ENCODE results near the gene LRIT2.

The LRIT2 gene

DNA sequence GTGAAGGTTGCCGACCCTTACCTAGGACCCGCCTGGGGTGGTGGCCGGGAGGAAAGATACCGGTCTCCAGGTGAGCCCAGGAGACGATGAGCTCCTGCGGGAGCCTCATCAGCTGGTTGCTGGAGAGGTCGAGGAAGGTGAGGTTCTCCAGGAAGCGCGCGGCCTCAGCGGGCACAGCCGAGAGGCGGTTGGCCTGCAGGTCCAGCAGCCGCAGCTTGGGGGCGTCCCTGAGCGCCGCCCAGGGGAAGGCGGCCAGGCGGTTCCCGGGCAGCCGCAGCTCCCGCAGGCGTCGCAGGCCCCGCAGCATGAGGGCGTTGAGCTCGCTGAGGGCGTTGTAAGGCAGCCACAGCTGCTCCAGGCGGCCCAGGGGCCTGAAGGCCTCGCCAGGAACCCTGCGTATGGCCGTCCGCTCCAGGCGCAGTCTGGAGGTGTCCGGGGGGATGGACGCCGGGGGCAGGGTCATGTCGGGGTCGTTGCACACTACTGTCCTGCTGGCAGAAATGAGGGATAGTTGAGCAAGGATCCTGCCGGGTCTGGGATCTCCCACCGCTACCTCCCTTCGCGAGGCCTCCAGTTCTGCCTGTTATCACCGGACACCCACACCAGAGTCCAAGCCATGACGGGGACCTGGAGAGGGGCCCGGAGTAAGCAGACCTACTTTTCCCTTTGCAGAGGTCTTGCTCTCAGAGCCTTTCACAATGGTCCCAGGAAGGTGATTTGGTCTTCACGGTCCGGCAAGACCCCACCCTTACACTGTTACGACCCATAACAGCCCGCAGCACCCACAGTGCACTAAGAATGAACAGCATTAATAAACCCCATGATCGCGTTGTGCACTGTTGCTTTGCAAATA lies 12.1 kb upstream of the LRIT2 start:
- Histone ChIP-seq H2AK5ac (ENCODE audit: low read length, severe bottlenecking) (no peak overlapping the region), H2BK5ac (ENCODE audit: low read depth, low read length, poor library complexity, severe bottlenecking) (no peak overlapping the region), H3K4me3 (ENCODE audit: insufficient read depth in 1 of 2, low read depth in 1 of 2, low read length in 2 of 2) (no peak overlapping the region), H3K4ac (ENCODE audit: low read depth in 1 of 2, low read length in 2 of 2) (no peak overlapping the region), H3K9ac (ENCODE audit: low read length) (no peak overlapping the region), H2AFZ (ENCODE audit: low read depth, low read length) (no peak overlapping the region), H3K18ac (ENCODE audit: low read depth in 1 of 2, low read length in 2 of 2) (no peak overlapping the region), H4K8ac (ENCODE audit: low read length) (no peak overlapping the region), H3K14ac (ENCODE audit: low read length in 2 of 2) (no peak overlapping the region), H3K23ac (ENCODE audit: low read length in 2 of 2) (no peak overlapping the region), H2BK15ac (ENCODE audit: low read depth, poor library complexity, severe bottlenecking) (peak overlapping the region; percentile 52), H3K9me3 (ENCODE audit: control insufficient read depth, low read length) (no peaks in the 10 kb centered on the region), H4K91ac (ENCODE audit: low read length) (no peak overlapping the region), H3K27me3 (ENCODE audit: control insufficient read depth in 1 of 2, insufficient read depth in 1 of 2, low read length in 2 of 2) (peaks cover 20 to 26% of the 10 kb centered on the region in 2 experiments), H3K79me1 (replicated peaks; ENCODE audit: low read length, poor library complexity, severe bottlenecking) (no peaks in the 10 kb centered on the region), H3K4me2 (ENCODE audit: low read length, poor library complexity, severe bottlenecking) (no peak overlapping the region), H3K36me3 (ENCODE audit: control insufficient read depth in 1 of 2, insufficient read depth in 2 of 2, low read depth in 1 of 2, low read length in 2 of 2) (no peaks in the 10 kb centered on the region), H2BK12ac (ENCODE audit: low read length in 2 of 2) (no peak overlapping the region), H3K4me1 (ENCODE audit: control insufficient read depth, insufficient read depth, low read depth, low read length) (no peaks in the 10 kb centered on the region), H3K27ac (ENCODE audit: low read length, poor library complexity, severe bottlenecking) (no peak overlapping the region), H2BK120ac (ENCODE audit: low read depth, low read length) (no peak overlapping the region)
- WGBS: 46% methylated on average over 50 of the region's 52 CpGs
- DNase-seq: no peak

DNA sequence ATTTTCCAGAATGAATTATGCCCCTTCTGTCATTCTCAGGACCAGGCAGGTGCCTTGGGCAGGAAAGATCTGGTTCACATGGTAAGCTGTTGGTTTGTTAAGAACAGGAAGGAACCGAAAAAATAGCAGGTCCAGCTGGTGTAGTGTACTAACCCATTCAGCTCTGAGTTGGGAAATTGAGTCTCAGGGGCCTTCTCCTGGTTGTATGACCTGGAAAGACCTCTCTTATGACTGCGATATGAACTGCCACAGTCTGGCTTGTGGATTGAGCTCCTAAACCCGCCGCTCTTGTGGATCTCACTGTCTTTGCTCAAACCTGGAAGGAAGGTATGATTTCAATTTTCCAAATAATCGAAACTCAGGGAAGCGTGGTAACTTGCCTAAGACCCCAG lies 11.5 kb upstream of the LRIT2 start:
- H3K36me3 ChIP-seq (ENCODE audit: control insufficient read depth in 1 of 2, insufficient read depth in 2 of 2, low read depth in 1 of 2, low read length in 2 of 2): no peaks in the 10 kb centered on the region
- H3K23ac ChIP-seq (ENCODE audit: low read length in 2 of 2): no peak overlapping the region
- H3K4me3 ChIP-seq (ENCODE audit: insufficient read depth in 1 of 2, low read depth in 1 of 2, low read length in 2 of 2): no peak overlapping the region
- no peak for DNase-seq
- H2BK15ac ChIP-seq (ENCODE audit: low read depth, poor library complexity, severe bottlenecking): no peak overlapping the region
- H3K18ac ChIP-seq (ENCODE audit: low read depth in 1 of 2, low read length in 2 of 2): no peak overlapping the region
- H2AK5ac ChIP-seq (ENCODE audit: low read length, severe bottlenecking): no peak overlapping the region
- no peak overlapping the region for H3K14ac ChIP-seq (ENCODE audit: low read length in 2 of 2)
- H3K79me1 ChIP-seq (replicated peaks; ENCODE audit: low read length, poor library complexity, severe bottlenecking): no peaks in the 10 kb centered on the region
- H4K91ac ChIP-seq (ENCODE audit: low read length): no peak overlapping the region
- H3K27ac ChIP-seq (ENCODE audit: low read length, poor library complexity, severe bottlenecking): no peak overlapping the region
- no peak overlapping the region for H4K8ac ChIP-seq (ENCODE audit: low read length)
- peaks cover 17 to 26% of the 10 kb centered on the region in 2 experiments for H3K27me3 ChIP-seq (ENCODE audit: control insufficient read depth in 1 of 2, insufficient read depth in 1 of 2, low read length in 2 of 2)
- no peak overlapping the region for H3K9ac ChIP-seq (ENCODE audit: low read length)
- no peaks in the 10 kb centered on the region for H3K9me3 ChIP-seq (ENCODE audit: control insufficient read depth, low read length)
- H2AFZ ChIP-seq (ENCODE audit: low read depth, low read length): no peak overlapping the region
- H3K4ac ChIP-seq (ENCODE audit: low read depth in 1 of 2, low read length in 2 of 2): no peak overlapping the region
- H3K4me1 ChIP-seq (ENCODE audit: control insufficient read depth, insufficient read depth, low read depth, low read length): no peaks in the 10 kb centered on the region
- no peak overlapping the region for H2BK120ac ChIP-seq (ENCODE audit: low read depth, low read length)
- H2BK12ac ChIP-seq (ENCODE audit: low read length in 2 of 2): no peak overlapping the region
- WGBS: 77% methylated on average over 6 of the region's 6 CpGs
- no peak overlapping the region for H3K4me2 ChIP-seq (ENCODE audit: low read length, poor library complexity, severe bottlenecking)
- H2BK5ac ChIP-seq (ENCODE audit: low read depth, low read length, poor library complexity, severe bottlenecking): no peak overlapping the region

DNA sequence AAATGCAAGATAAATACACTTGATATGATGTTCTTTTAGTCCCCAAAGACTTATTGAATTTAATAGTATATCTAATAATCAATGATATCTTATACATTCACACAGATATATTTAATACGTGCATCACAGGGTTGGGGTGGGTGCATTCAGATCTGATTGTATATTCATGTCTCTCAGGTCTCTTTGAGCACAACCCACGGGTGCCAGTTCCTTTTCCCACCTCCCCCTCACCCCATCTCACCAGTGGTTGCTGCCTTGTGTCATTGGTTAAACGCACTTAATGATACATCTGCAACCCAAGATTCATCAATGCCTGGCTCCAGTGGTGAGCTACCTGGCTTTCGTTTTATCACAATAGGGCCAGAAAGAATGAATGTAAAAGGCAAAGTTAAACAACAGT lies 9.8 kb upstream of the LRIT2 start:
- H3K4ac ChIP-seq (ENCODE audit: low read depth in 1 of 2, low read length in 2 of 2): no peak overlapping the region
- no peak overlapping the region for H3K4me2 ChIP-seq (ENCODE audit: low read length, poor library complexity, severe bottlenecking)
- no peaks in the 10 kb centered on the region for H3K79me1 ChIP-seq (replicated peaks; ENCODE audit: low read length, poor library complexity, severe bottlenecking)
- no peak overlapping the region for H4K91ac ChIP-seq (ENCODE audit: low read length)
- no peaks in the 10 kb centered on the region for H3K36me3 ChIP-seq (ENCODE audit: control insufficient read depth in 1 of 2, insufficient read depth in 2 of 2, low read depth in 1 of 2, low read length in 2 of 2)
- no peak overlapping the region for H3K14ac ChIP-seq (ENCODE audit: low read length in 2 of 2)
- H2BK12ac ChIP-seq (ENCODE audit: low read length in 2 of 2): no peak overlapping the region
- no peak overlapping the region for H3K27ac ChIP-seq (ENCODE audit: low read length, poor library complexity, severe bottlenecking)
- no peak overlapping the region for H2BK5ac ChIP-seq (ENCODE audit: low read depth, low read length, poor library complexity, severe bottlenecking)
- H3K23ac ChIP-seq (ENCODE audit: low read length in 2 of 2): no peak overlapping the region
- peaks cover 21 to 28% of the 10 kb centered on the region in 2 experiments for H3K27me3 ChIP-seq (ENCODE audit: control insufficient read depth in 1 of 2, insufficient read depth in 1 of 2, low read length in 2 of 2)
- H2BK15ac ChIP-seq (ENCODE audit: low read depth, poor library complexity, severe bottlenecking): no peak overlapping the region
- no peaks in the 10 kb centered on the region for H3K4me1 ChIP-seq (ENCODE audit: control insufficient read depth, insufficient read depth, low read depth, low read length)
- no peak overlapping the region for H4K8ac ChIP-seq (ENCODE audit: low read length)
- no peak overlapping the region for H2BK120ac ChIP-seq (ENCODE audit: low read depth, low read length)
- no peak overlapping the region for H2AFZ ChIP-seq (ENCODE audit: low read depth, low read length)
- WGBS: 72% methylated on average over 4 of the region's 4 CpGs
- no peak overlapping the region for H2AK5ac ChIP-seq (ENCODE audit: low read length, severe bottlenecking)
- no peak overlapping the region for H3K4me3 ChIP-seq (ENCODE audit: insufficient read depth in 1 of 2, low read depth in 1 of 2, low read length in 2 of 2)
- H3K18ac ChIP-seq (ENCODE audit: low read depth in 1 of 2, low read length in 2 of 2): no peak overlapping the region
- DNase-seq: no peak
- H3K9ac ChIP-seq (ENCODE audit: low read length): no peak overlapping the region
- no peaks in the 10 kb centered on the region for H3K9me3 ChIP-seq (ENCODE audit: control insufficient read depth, low read length)

DNA sequence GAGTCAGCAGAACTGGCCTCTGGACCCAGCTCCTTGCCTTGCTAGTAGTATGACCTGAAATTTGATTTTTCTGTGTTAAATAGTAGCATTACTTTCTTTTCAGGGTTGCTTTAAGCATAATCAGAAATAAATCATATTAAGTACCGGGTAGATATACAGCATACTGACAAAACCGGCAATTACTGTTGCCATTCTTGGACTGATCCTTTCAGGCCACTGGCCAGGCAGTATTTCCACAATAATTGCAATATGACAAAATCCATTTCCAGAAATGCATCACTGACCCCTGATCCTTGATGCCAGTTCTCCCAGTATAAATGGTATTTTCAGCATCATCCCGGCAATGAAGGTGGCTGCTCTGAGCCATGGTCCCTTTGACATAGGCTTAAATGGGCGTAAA lies 9.1 kb upstream of the LRIT2 start:
- H4K91ac ChIP-seq (ENCODE audit: low read length): no peak overlapping the region
- no peak overlapping the region for H3K4me2 ChIP-seq (ENCODE audit: low read length, poor library complexity, severe bottlenecking)
- no peak overlapping the region for H3K4ac ChIP-seq (ENCODE audit: low read depth in 1 of 2, low read length in 2 of 2)
- no peak overlapping the region for H2AK5ac ChIP-seq (ENCODE audit: low read length, severe bottlenecking)
- H3K27ac ChIP-seq (ENCODE audit: low read length, poor library complexity, severe bottlenecking): no peak overlapping the region
- H3K18ac ChIP-seq (ENCODE audit: low read depth in 1 of 2, low read length in 2 of 2): no peak overlapping the region
- H3K14ac ChIP-seq (ENCODE audit: low read length in 2 of 2): no peak overlapping the region
- H2BK12ac ChIP-seq (ENCODE audit: low read length in 2 of 2): no peak overlapping the region
- peaks cover 18 to 21% of the 10 kb centered on the region in 2 experiments for H3K27me3 ChIP-seq (ENCODE audit: control insufficient read depth in 1 of 2, insufficient read depth in 1 of 2, low read length in 2 of 2)
- DNase-seq: no peak
- H4K8ac ChIP-seq (ENCODE audit: low read length): no peak overlapping the region
- no peak overlapping the region for H3K4me3 ChIP-seq (ENCODE audit: insufficient read depth in 1 of 2, low read depth in 1 of 2, low read length in 2 of 2)
- H2BK120ac ChIP-seq (ENCODE audit: low read depth, low read length): no peak overlapping the region
- no peaks in the 10 kb centered on the region for H3K4me1 ChIP-seq (ENCODE audit: control insufficient read depth, insufficient read depth, low read depth, low read length)
- H3K23ac ChIP-seq (ENCODE audit: low read length in 2 of 2): no peak overlapping the region
- no peaks in the 10 kb centered on the region for H3K36me3 ChIP-seq (ENCODE audit: control insufficient read depth in 1 of 2, insufficient read depth in 2 of 2, low read depth in 1 of 2, low read length in 2 of 2)
- no peaks in the 10 kb centered on the region for H3K9me3 ChIP-seq (ENCODE audit: control insufficient read depth, low read length)
- 70% methylated on average over 4 of the region's 4 CpGs for WGBS
- H2AFZ ChIP-seq (ENCODE audit: low read depth, low read length): no peak overlapping the region
- H2BK5ac ChIP-seq (ENCODE audit: low read depth, low read length, poor library complexity, severe bottlenecking): no peak overlapping the region
- H3K79me1 ChIP-seq (replicated peaks; ENCODE audit: low read length, poor library complexity, severe bottlenecking): no peaks in the 10 kb centered on the region
- no peak overlapping the region for H2BK15ac ChIP-seq (ENCODE audit: low read depth, poor library complexity, severe bottlenecking)
- no peak overlapping the region for H3K9ac ChIP-seq (ENCODE audit: low read length)

Data from mesenchymal stem cell (in vitro differentiated cells and primary cell).